22Rv1 (cell line): ENCODE data around the gene DIPK2A.

ENCODE experiments used
- CTCF ChIP-seq: fragments of 450-650 bp; IDR thresholded peaks from 2 replicates; pipeline ENCODE4 v1.5.1; 2017; ENCODE audit warnings: mild to moderate bottlenecking
- ZFX ChIP-seq: fragments of 450-650 bp; IDR thresholded peaks from 2 replicates; pipeline ENCODE4 v1.6.1; 2017; ENCODE audit warnings: antibody characterized with exemption, borderline replicate concordance

GRCh38 chr3:143924522-143925285, 46.9 kb upstream of the DIPK2A start:
- TF ChIP-seq CTCF (no peak), ZFX (no peak)
